HUES48 (cell line): ENCODE data around the gene PTPN23.

Experiments used
- H3K27ac ChIP-seq: one replicate; pipeline ENCODE4 v1.7.0; 2013; ENCODE audit warnings: low read depth, low read length, inconsistent platforms
- H3K27me3 ChIP-seq: 2 replicates; pipeline ENCODE4 v1.6.1; 2013; ENCODE audit warnings: mild to moderate bottlenecking, low read length; ENCODE audit not compliant: control insufficient read depth, insufficient read depth
- H3K36me3 ChIP-seq: 2 replicates; pipeline ENCODE4 v1.6.1; 2013; ENCODE audit warnings: low read length; ENCODE audit not compliant: control insufficient read depth, insufficient read depth
- H3K4me1 ChIP-seq: 2 replicates; pipeline ENCODE4 v1.6.1; 2013; ENCODE audit warnings: mild to moderate bottlenecking, low read length; ENCODE audit not compliant: control insufficient read depth, insufficient read depth
- H3K4me3 ChIP-seq: 2 replicates; pipeline ENCODE4 v1.5.1; 2013; ENCODE audit warnings: mild to moderate bottlenecking, low read depth, low read length
- H3K9ac ChIP-seq: 2 replicates; pipeline ENCODE4 v1.6.1; 2013; ENCODE audit warnings: mild to moderate bottlenecking, low read depth, low read length, moderate library complexity
- H3K9me3 ChIP-seq: 2 replicates; pipeline ENCODE4 v1.6.1; 2013; ENCODE audit warnings: low read length; ENCODE audit not compliant: control insufficient read depth, insufficient read depth

The PTPN23 gene

DNA sequence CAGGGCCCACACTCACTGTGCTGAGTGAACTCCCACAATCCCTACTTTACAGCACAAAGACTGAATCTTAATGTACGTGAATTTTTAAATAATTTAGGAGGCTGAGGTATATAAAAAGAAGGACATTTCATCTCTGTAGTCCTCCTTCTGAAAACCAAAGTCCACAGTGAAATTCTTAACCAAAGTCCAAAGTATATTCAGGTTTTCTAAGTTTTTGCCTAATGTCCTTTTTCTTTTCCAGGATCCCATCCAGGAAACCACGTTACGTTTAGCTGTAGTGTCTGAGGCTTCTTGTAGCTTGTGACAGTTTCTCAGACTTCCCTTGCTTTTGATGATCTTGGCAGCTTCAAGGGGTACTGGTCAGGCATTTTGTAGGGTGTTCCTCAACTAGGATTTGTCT is 50.4 kb downstream of the PTPN23 start:
- no peaks in the 10 kb centered on the region; the same call in 1 of the 2 replicates for H3K4me1 ChIP-seq
- no peaks in the 10 kb centered on the region for H3K27me3 ChIP-seq
- H3K27ac ChIP-seq = no peak overlapping the region
- H3K4me3 ChIP-seq = no peak overlapping the region
- no peak overlapping the region for H3K9ac ChIP-seq
- no peaks in the 10 kb centered on the region for H3K9me3 ChIP-seq
- H3K36me3 ChIP-seq = peaks cover 64% of the 10 kb centered on the region

GRCh38 chr3:47432673-47433072 is 51.9 kb downstream of the PTPN23 start:
- Histone ChIP-seq H3K9me3 (no peaks in the 10 kb centered on the region), H3K4me3 (no peak overlapping the region), H3K9ac (no peak overlapping the region), H3K4me1 (no peaks in the 10 kb centered on the region; the same call in 1 of the 2 replicates), H3K27me3 (no peaks in the 10 kb centered on the region), H3K36me3 (peaks cover 56% of the 10 kb centered on the region), H3K27ac (no peak overlapping the region)

DNA sequence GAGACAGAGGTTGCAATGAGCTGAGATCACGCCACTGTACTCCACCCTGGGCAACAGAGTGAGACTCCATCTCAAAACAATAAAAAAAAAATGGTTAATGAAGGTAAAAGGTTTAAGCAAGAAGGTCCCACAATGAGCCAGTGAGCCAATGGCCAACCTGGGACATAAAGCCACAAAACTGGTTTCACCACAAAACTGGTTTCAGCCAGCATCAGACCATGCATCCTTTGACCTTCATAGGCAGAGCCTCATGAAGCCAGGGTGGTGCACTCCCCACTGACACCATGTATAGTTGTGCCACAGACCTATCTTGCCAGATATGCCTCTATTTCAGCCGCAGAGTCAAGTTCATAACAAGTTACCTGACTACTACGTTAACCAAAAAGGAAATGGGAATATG is 53.0 kb downstream of the PTPN23 start:
- Histone ChIP-seq H3K9ac (no peak overlapping the region), H3K4me1 (no peaks in the 10 kb centered on the region; the same call in 1 of the 2 replicates), H3K27me3 (no peaks in the 10 kb centered on the region), H3K4me3 (no peak overlapping the region), H3K9me3 (no peaks in the 10 kb centered on the region), H3K36me3 (peaks cover 56% of the 10 kb centered on the region), H3K27ac (no peak overlapping the region)

GRCh38 chr3:47434849-47435248 is 54.0 kb downstream of the PTPN23 start:
- Histone ChIP-seq H3K9ac (no peak overlapping the region), H3K9me3 (no peaks in the 10 kb centered on the region), H3K27ac (no peak overlapping the region), H3K36me3 (peaks cover 66% of the 10 kb centered on the region), H3K4me1 (no peaks in the 10 kb centered on the region; the same call in 1 of the 2 replicates), H3K4me3 (no peak overlapping the region), H3K27me3 (no peaks in the 10 kb centered on the region)

- H3K27me3 ChIP-seq = no peaks in the 10 kb centered on the region
- peaks cover 59% of the 10 kb centered on the region for H3K36me3 ChIP-seq
- no peaks in the 10 kb centered on the region for H3K9me3 ChIP-seq
- no peak overlapping the region for H3K9ac ChIP-seq
- H3K27ac ChIP-seq = no peak overlapping the region
- no peak overlapping the region for H3K4me3 ChIP-seq
- no peaks in the 10 kb centered on the region; the same call in 1 of the 2 replicates for H3K4me1 ChIP-seq
Observed at GRCh38 chr3:47436180-47436579, 55.4 kb downstream of the PTPN23 start.

GRCh38 chr3:47440131-47440530 is 59.3 kb downstream of the PTPN23 start:
- H3K27ac ChIP-seq = no peak overlapping the region
- H3K4me1 ChIP-seq = peaks cover 8% of the 10 kb centered on the region; the same call in 1 of the 2 replicates
- H3K4me3 ChIP-seq = no peak overlapping the region
- no peak overlapping the region for H3K9ac ChIP-seq
- no peaks in the 10 kb centered on the region for H3K27me3 ChIP-seq
- H3K36me3 ChIP-seq = peaks cover 46% of the 10 kb centered on the region
- no peaks in the 10 kb centered on the region for H3K9me3 ChIP-seq

DNA sequence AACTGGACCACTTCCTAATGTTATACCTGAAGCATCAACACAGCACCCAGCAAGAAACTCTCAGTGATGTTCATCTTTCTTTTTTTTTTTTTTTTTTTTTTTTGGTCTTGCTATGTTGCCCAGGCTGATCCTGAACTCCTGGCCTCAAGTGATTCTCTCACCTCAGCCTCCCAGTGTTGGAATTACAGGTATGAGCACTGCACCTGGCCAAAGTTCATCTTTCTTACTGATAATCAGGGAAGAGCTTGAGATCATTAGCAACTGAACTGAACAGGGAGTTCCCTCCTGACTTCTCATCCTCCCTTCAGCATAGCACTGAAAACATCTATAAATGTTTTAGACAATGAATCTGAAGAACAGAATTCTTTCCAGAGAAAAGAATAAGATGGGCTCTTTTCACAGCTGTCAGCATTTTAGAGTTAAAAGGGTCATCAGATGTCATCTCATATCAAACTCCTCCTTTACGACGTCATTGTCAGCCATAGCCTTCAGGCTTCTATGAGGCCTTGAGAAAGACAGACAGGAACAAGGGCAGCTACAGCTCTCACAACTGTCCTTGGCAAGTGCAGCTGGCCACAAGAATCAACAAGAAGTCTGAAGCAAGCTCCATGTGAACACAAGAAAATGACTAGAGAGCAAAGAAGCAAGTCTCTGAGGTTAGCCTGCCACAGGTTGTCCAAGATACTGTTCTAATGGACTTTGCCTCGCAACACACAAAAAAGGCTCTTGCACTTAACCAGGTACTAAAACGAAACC is 61.2 kb downstream of the PTPN23 start:
- H3K9ac ChIP-seq = no peak overlapping the region
- H3K4me1 ChIP-seq = peaks cover 8% of the 10 kb centered on the region; the same call in 1 of the 2 replicates
- peak overlapping the region; percentile 51 for H3K27ac ChIP-seq
- H3K4me3 ChIP-seq = no peak overlapping the region
- H3K27me3 ChIP-seq = no peaks in the 10 kb centered on the region
- H3K9me3 ChIP-seq = no peaks in the 10 kb centered on the region
- H3K36me3 ChIP-seq = peaks cover 46% of the 10 kb centered on the region

DNA sequence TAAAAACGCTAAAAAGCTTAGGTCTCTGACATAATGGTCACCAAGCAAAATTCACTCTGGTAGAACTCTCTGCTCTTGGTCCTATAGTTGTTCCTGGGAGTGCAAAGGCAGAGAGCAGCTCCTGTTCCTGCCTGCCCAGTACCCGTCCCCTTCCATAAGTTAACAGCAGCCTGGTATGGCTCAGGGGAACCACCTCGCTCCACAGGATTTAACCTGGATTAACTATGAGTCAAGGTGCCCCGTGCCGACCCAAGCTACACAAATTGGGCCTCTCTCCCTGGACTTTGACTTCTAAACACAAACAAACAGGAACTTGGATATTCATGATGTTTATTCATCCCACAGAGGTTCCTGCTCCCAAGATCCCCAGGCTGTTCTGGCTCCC is 62.8 kb downstream of the PTPN23 start:
- Histone ChIP-seq H3K36me3 (peaks cover 35% of the 10 kb centered on the region), H3K9ac (no peak overlapping the region), H3K9me3 (no peaks in the 10 kb centered on the region), H3K27ac (peak overlapping the region; percentile 70), H3K27me3 (no peaks in the 10 kb centered on the region), H3K4me3 (no peak overlapping the region), H3K4me1 (peaks cover 8% of the 10 kb centered on the region; the same call in 1 of the 2 replicates)

- no peaks in the 10 kb centered on the region for H3K27me3 ChIP-seq
- H3K9me3 ChIP-seq = no peaks in the 10 kb centered on the region
- peaks cover 30% of the 10 kb centered on the region for H3K36me3 ChIP-seq
- H3K4me3 ChIP-seq = no peak overlapping the region
- no peak overlapping the region for H3K9ac ChIP-seq
- peak overlapping the region; percentile 70 for H3K27ac ChIP-seq
- peaks cover 8% of the 10 kb centered on the region; the same call in 1 of the 2 replicates for H3K4me1 ChIP-seq
Observed at GRCh38 chr3:47444103-47444502, 63.3 kb downstream of the PTPN23 start.

DNA sequence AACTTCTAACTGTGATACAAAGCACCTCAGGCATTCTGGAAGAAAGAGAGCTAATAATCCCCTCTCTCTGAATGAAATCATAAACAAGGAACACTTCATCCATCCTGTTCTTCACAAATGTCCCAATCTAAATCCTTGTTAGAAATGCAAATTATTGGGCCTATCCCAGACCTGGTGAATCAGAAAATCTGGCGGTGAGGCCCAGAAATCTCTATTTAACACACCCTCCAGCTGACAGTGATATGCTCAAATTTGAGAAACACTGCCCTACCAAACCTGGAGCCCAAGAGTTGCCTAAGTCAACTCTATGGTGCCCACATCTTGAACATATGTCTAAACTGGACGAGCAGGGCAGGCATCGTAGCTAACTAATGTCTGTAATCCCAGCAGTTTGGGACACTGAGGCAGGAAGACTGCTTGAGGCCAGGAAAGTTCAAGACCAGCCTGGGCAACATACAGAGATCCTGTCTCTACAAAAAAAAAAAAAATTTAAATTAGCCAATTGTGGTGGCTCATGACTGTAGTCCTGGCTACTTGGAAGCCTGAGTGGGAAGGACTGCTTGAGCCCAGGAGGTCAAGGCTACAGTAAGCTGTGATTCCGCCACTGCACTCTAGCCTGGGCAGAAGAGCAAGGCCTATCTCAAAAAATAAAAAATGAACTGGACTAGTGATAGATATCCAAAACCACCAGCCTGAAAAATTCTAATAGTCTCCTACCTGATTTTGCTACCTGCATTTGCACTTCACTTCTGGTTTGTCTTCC is 71.8 kb downstream of the PTPN23 start:
- Histone ChIP-seq H3K27me3 (no peaks in the 10 kb centered on the region), H3K9me3 (no peaks in the 10 kb centered on the region), H3K4me3 (no peak overlapping the region), H3K36me3 (no peaks in the 10 kb centered on the region), H3K4me1 (no peaks in the 10 kb centered on the region), H3K9ac (no peak overlapping the region), H3K27ac (no peak overlapping the region)

- H3K27ac ChIP-seq = no peak overlapping the region
- H3K36me3 ChIP-seq = no peaks in the 10 kb centered on the region
- no peaks in the 10 kb centered on the region for H3K27me3 ChIP-seq
- H3K9ac ChIP-seq = no peak overlapping the region
- no peaks in the 10 kb centered on the region for H3K9me3 ChIP-seq
- no peaks in the 10 kb centered on the region for H3K4me1 ChIP-seq
- no peak overlapping the region for H3K4me3 ChIP-seq
Observed at GRCh38 chr3:47455806-47456452, 75.1 kb downstream of the PTPN23 start.
